AG09319 (cell line): Measurements from ENCODE around the gene DOCK7.
"Not testable (repeated sequence)": the region's sequence is repeated elsewhere in the genome, so short reads cannot be mapped to it uniquely, and the experiment has no call there.

Experiments
- DNase-seq: peaks from one replicate; pipeline ENCODE4 v3.0.0-alpha.2; 2010; ENCODE audit warnings: low read depth; ENCODE audit errors: extremely low read depth
- CTCF ChIP-seq: IDR thresholded peaks from 2 replicates; pipeline ENCODE4 v1.5.1; 2011; ENCODE audit warnings: low read depth, mild to moderate bottlenecking, inconsistent platforms, low read length, moderate library complexity

The DOCK7 gene

GRCh38 chr1:62628506-62628905 lies 59.7 kb downstream of the DOCK7 start:
- no peak for TF ChIP-seq CTCF
- DNase-seq, result no peak

- TF ChIP-seq CTCF, result no peak
- DNase-seq, result no peak
Measured at GRCh38 chr1:62625415-62625814, 62.8 kb downstream of the DOCK7 start.

DNA sequence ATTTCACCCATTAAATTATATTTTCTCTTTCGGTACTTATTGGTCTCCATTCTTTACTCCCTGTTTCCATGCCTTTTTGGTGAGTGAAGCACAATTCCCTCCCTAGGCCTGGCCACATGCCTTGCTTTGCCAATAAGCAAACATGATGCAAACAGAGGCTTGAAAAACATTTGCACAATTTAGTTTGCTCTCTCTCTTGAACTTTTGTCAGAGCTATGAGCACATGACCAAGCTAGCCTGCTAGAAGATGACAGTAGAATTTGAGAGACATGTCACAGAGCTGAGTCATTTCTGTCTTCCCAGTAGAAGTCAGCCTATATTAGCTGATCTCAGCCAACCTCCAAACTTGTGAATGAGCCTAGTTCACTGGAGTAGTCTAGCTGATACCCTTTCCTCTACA lies 66.3 kb downstream of the DOCK7 start:
- TF ChIP-seq CTCF, result no peak
- DNase-seq, result peak; percentile 62

- no peak for DNase-seq
- TF ChIP-seq CTCF, result no peak
Measured at GRCh38 chr1:62613890-62614289, 74.3 kb downstream of the DOCK7 start.

DNA sequence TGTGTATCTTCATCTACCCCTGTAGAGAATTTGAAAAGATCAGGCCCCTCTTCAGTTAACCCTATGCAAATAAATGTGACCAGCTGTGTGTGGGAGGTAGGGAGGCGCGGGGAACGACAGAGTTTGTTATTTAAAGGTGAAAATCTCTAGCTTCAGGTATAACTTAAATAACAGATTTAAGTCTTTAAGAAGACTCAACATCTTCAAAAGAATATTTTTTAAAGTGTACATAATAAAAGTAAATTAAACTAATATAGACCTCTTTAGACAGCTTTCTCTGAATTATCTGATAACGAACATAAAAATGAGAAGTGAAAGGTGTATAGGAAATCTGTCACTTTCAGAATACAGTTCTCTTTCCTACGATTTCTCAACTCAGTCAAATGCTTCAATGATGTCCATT lies 74.9 kb downstream of the DOCK7 start:
- DNase-seq, result no peak
- no peak for TF ChIP-seq CTCF

DNA sequence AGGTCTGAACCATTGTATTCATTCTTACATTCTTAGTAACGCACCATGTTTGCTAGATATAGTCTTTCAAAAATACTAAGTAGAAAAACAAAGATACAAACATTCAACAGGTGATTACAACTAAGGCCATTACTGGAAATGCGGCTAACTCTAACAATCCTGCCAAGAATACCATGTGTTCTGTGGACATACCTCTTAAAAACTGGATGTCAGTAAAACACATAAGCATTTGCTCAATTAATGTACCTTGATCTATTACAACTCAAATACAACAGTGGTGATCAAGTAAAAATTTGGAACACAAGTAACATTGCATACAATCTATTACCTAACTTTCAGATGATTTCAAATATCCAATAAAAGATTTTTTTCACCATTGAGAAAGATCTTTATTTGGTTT lies 75.4 kb downstream of the DOCK7 start:
- no peak for DNase-seq
- no peak for TF ChIP-seq CTCF

- not testable (repeated sequence) for DNase-seq
Measured at GRCh38 chr1:62610588-62610987, 77.6 kb downstream of the DOCK7 start.

GRCh38 chr1:62608905-62609304 lies 79.3 kb downstream of the DOCK7 start:
- no peak for DNase-seq
- TF ChIP-seq CTCF, result no peak
